HFFc6 (cell line): ENCODE results near the gene SMYD3. TPM values are rescaled to one million over a fixed set of nuclear protein-coding genes. Genes with fewer than 3 reads are reported as not detected.

ENCODE experiments used
- DNase-seq: peaks from one replicate; pipeline ENCODE4 v3.0.0-alpha.2; 2018
- H3K27ac Mint-ChIP-seq: 2 replicates; pipeline ENCODE4 v1.8.0; 2020; ENCODE audit warnings: mild to moderate bottlenecking, mixed read lengths
- H3K27me3 Mint-ChIP-seq: 2 replicates; pipeline ENCODE4 v1.8.0; 2021; ENCODE audit warnings: mild to moderate bottlenecking, moderate library complexity, mixed read lengths; ENCODE audit not compliant: insufficient read depth
- H3K36me3 Mint-ChIP-seq: 2 replicates; pipeline ENCODE4 v1.8.0; 2021; ENCODE audit warnings: low read depth, mixed read lengths
- H3K4me1 Mint-ChIP-seq: 2 replicates; pipeline ENCODE4 v1.8.0; 2020; ENCODE audit warnings: low read depth, mixed read lengths
- H3K4me3 Mint-ChIP-seq: 2 replicates; pipeline ENCODE4 v1.8.0; 2020; ENCODE audit warnings: mild to moderate bottlenecking, moderate library complexity, mixed read lengths
- H3K9me3 Mint-ChIP-seq: 2 replicates; pipeline ENCODE4 v1.8.0; 2020; ENCODE audit warnings: mild to moderate bottlenecking, mixed read lengths
- CTCF ChIP-seq: fragments of 200-600 bp; sonication (generic); IDR thresholded peaks from 2 replicates; pipeline ENCODE4 v1.5.0; 2021; ENCODE audit warnings: antibody characterized with exemption, mild to moderate bottlenecking
- total RNA-seq, 6 experiments: library from RNA; stranded (reverse); fragmentation: NEBNext Ultra II Directional; extraction: Animal tissue kit (Norgen Biotek cat#: 25700); gene quantifications; 2 replicates in 1 of 6; 3 replicates in 5 of 6; pipeline ENCODE4 v1.2.3, GENCODE V29; 2021

The SMYD3 gene
- total RNA-seq, 6 experiments from 2014 or later: 28.4 to 37.9 (median 31.2) TPM

GRCh38 chr1:245881767-245882391, 625.2 kb downstream of the SMYD3 start:
- Mint-ChIP-seq H3K27me3 (no peaks in the 10 kb centered on the region), H3K4me1 (peaks cover 22% of the 10 kb centered on the region), H3K4me3 (no peak overlapping the region), H3K36me3 (peaks cover 31% of the 10 kb centered on the region), H3K9me3 (peaks cover 12% of the 10 kb centered on the region; the same call in 1 of the 2 replicates), H3K27ac (peak overlapping the region; percentile 38)
- DNase-seq: no peak
- TF ChIP-seq CTCF: no peak

- Mint-ChIP-seq H3K4me1 (peaks cover 22% of the 10 kb centered on the region), H3K27ac (peak overlapping the region; percentile 38), H3K36me3 (peaks cover 31% of the 10 kb centered on the region), H3K4me3 (no peak overlapping the region), H3K27me3 (no peaks in the 10 kb centered on the region), H3K9me3 (peaks cover 12% of the 10 kb centered on the region; the same call in 1 of the 2 replicates)
- TF ChIP-seq CTCF: no peak
- DNase-seq: peak; percentile 78
These were observed 626.2 kb downstream of the SMYD3 start for GRCh38 chr1:245880754-245881403.

- TF ChIP-seq CTCF: no peak
- peaks cover 22% of the 10 kb centered on the region for H3K4me1 Mint-ChIP-seq
- H3K27ac Mint-ChIP-seq: no peak overlapping the region
- H3K36me3 Mint-ChIP-seq: peaks cover 15% of the 10 kb centered on the region
- H3K27me3 Mint-ChIP-seq: no peaks in the 10 kb centered on the region
- H3K4me3 Mint-ChIP-seq: no peak overlapping the region
- no peak for DNase-seq
- H3K9me3 Mint-ChIP-seq: peaks cover 2% of the 10 kb centered on the region; the same call in 1 of the 2 replicates
These were observed 628.0 kb downstream of the SMYD3 start for GRCh38 chr1:245879091-245879490.

GRCh38 chr1:245878585-245878984, 628.5 kb downstream of the SMYD3 start:
- Mint-ChIP-seq H3K27ac (no peak overlapping the region), H3K4me1 (peaks cover 22% of the 10 kb centered on the region), H3K27me3 (no peaks in the 10 kb centered on the region), H3K36me3 (peaks cover 10% of the 10 kb centered on the region; the same call in 1 of the 2 replicates), H3K4me3 (no peak overlapping the region), H3K9me3 (no peaks in the 10 kb centered on the region)
- DNase-seq: no peak
- no peak for TF ChIP-seq CTCF

GRCh38 chr1:245877976-245878375, 629.1 kb downstream of the SMYD3 start:
- Mint-ChIP-seq H3K9me3 (no peaks in the 10 kb centered on the region), H3K27me3 (no peaks in the 10 kb centered on the region), H3K27ac (no peak overlapping the region), H3K36me3 (0 out of 2 replicates have a peak, but pooled peaks cover 7% of the 10 kb centered on the region), H3K4me3 (no peak overlapping the region), H3K4me1 (peaks cover 22% of the 10 kb centered on the region)
- DNase-seq: no peak
- no peak for TF ChIP-seq CTCF
